M059J (cell line): ENCODE results near the gene APOBEC3C. TPM values are rescaled to one million over a fixed set of nuclear protein-coding genes. Genes with fewer than 3 reads are reported as not detected.
"Not testable (repeated sequence)": the region's sequence is repeated elsewhere in the genome, so short reads cannot be mapped to it uniquely, and the experiment has no call there.

ENCODE experiments used
- DNase-seq: peaks from one replicate; pipeline ENCODE4 v3.0.0-alpha.2; 2012; ENCODE audit warnings: low read depth
- total RNA-seq: library from RNA; depleted of rRNA; stranded (reverse); fragments of >200 nt; shearing (Covaris generic); gene quantifications from 2 replicates; pipeline ENCODE4 v1.2.3, GENCODE V29; 2014; rRNA removed

APOBEC3C gene
- total RNA-seq, 1 experiment from 2014 or later: 13.8 TPM

DNA sequence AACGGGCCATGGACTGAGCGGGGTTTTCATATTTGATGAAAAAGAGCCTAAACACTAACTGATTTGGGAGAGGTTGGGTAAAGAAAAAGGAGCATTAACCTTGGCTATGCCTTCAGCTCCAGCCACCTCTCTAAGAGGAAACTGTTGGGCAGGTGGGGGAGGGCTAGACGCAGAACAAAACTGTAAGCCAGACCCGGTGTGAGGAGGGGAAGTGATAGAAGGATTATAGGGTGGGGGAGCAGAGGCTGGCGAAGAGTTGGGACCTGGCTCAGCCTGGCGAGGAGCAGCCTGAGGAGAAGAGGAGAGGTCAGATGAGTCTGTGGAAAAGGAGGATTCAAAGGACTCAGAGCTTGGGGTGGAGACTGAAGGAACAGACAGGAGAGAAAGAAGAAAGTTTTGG lies 47.2 kb downstream of the APOBEC3C start:
- DNase-seq: not testable (repeated sequence)

DNA sequence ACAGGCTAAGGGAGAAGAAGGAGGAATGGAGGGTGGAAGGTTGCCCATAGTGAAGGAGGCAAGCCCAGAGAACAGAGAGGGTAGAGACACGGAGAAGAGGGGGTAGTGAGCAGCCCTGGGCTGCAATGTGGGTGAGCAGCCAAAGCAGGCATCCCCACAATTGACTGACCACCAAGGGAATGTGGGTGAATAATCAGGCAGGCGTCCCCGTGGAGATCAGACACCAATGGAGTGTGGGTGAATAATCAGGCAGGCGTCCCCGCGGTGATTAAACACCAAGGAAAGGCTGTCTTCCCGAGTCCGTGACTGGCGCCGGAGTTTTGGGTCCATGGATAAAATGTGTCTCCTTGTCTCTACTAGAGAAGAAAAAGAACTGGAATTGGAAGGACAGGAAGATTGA lies 47.9 kb downstream of the APOBEC3C start:
- DNase-seq: peak; percentile 71

DNA sequence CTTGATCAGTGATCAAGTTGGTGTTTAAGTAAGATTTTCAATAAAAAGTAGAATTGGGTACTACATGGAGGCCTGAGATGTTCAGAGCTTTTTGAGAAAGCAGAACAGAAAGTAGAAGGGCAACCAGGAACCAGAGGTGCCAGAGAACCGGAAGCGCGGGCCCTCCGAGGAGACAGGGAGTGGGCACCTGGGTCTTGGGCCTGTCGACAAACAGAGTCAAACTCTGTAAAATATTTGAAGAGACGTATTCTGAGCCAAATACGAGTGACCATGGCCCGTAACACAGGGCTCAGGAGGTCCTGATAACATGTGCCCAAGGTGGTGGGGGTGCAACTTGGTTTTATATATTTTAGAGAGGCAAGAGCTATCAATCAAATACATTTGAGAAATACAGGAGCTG lies 49.8 kb downstream of the APOBEC3C start:
- not testable (repeated sequence) for DNase-seq

DNA sequence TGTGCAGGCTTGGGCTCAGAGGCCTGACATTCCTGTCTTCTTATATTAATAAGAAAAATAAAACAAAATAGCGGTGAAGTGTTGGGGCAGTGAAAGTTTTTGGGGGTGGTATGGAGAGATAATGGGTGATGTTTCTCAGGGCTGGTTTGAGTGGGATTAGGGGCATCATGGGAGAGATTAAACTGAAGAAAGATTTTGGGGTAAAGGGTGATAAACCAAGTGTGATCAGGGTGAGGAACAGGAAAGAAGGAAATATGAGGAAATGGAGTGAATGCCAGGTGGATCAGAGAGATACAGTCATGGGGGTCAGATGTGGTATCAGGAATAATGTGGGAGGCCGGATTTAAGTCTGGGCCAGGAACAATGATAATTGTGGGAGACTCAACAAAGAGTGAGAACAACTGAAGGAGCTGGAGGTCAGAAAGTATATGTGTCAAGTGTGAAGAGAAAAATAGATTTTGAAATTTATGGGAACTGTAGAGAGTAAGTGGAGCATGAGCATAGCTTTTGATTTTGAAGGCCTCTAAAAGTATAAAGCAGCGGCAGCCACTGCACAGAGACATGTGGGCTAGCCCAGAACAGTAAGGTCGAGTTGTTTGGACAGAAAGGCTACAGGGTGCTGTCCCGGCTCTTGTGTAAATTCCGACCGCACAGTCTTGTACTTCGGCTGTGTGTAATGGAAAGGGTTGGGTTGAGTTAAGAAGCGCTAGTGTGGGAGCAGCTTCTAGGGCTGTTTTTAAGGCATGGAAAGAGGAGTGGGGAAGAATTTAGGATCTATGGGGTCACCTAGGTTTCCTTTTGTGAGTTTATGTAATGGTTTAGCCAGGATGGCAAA lies 52.6 kb downstream of the APOBEC3C start:
- peak; percentile 43 for DNase-seq

DNA sequence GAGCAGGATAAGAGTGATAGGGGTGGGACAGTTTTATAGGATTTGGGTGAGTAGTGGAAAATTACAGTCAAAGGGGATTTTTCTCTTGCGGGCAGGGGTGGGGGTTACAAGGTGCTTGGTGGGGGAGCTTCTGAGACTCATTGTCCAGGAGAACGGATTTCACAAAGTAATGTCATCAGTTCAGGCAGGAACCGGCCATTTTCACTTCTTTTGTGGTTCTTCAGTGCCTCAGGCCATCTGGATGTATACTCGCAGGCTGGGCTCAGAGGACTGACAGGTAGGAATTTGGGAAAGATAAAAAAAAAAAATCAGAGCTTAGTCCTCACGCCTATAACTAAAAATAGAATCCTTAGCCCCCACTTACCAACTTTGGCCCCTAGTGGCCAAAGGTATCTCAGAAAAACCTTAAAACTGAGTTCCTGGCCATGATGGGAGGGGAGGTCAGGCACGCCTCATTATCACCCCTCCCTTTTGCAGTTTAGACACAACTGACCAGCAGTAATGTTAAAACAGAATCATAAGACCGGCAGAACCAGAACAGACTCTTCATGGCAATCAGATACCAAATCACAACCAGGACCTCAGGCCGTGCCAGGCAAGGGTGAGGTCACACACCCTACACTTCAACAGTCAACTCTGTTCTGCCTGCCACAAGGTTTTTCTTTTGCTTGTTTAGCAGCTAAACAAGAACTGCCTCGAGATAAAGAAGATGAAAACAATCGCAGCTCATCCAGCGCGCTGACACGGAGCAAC lies 54.2 kb downstream of the APOBEC3C start:
- peak; percentile 75 for DNase-seq

Other genes with a start within 250 kb of the APOBEC3C start
- gene DNAL4, start 220.1 kb upstream of the APOBEC3C start, total RNA-seq: 6.9 and 13.2 TPM in 2 replicates
- 0.76 and 1.9 TPM in 2 replicates for gene NPTXR, start 170.2 kb upstream of the APOBEC3C start, total RNA-seq
- gene CBX6, start 142.0 kb upstream of the APOBEC3C start, total RNA-seq: 12.2 and 18.4 TPM in 2 replicates
- not detected in 2 replicates for gene APOBEC3A, start 56.6 kb upstream of the APOBEC3C start, total RNA-seq
- gene APOBEC3B, start 31.9 kb upstream of the APOBEC3C start, total RNA-seq: 14.8 and 22.6 TPM in 2 replicates
- 1.1 and 1.6 TPM in 2 replicates for gene APOBEC3D, start 6.9 kb downstream of the APOBEC3C start, total RNA-seq
- 4.8 and 6.1 TPM in 2 replicates for gene APOBEC3F, start 26.6 kb downstream of the APOBEC3C start, total RNA-seq
- gene APOBEC3G, start 63.0 kb downstream of the APOBEC3C start, total RNA-seq: 23.4 and 30.1 TPM in 2 replicates
- gene APOBEC3H, start 83.0 kb downstream of the APOBEC3C start, total RNA-seq: 1.7 TPM in 1 of 2 replicates, not detected in the other
- 0.76 and 3.0 TPM in 2 replicates for gene CBX7, start 138.4 kb downstream of the APOBEC3C start, total RNA-seq
- 4.5 and 7.2 TPM in 2 replicates for gene PDGFB, start 230.7 kb downstream of the APOBEC3C start, total RNA-seq